ELF-1 (cell line): ENCODE results near the gene LIN52.

Experiments used
- DNase-seq: peaks from one replicate; pipeline ENCODE4 v3.0.0-alpha.2; 2016; ENCODE audit warnings: low read depth, low spot score

Gene LIN52, protein sequence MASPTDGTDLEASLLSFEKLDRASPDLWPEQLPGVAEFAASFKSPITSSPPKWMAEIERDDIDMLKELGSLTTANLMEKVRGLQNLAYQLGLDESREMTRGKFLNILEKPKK

GRCh38 chr14:74084277-74085046 lies at the start of gene LIN52, which contains the start of gene ALDH6A1:
Gene LIN52 (plus strand): TSS chr14:74084956. CDS start chr14:74084975, 19 bp downstream.
Gene ALDH6A1 (minus strand): TSS chr14:74084453. CDS start chr14:74084394, 59 bp downstream.
- DNase-seq: peak; percentile 100

DNA sequence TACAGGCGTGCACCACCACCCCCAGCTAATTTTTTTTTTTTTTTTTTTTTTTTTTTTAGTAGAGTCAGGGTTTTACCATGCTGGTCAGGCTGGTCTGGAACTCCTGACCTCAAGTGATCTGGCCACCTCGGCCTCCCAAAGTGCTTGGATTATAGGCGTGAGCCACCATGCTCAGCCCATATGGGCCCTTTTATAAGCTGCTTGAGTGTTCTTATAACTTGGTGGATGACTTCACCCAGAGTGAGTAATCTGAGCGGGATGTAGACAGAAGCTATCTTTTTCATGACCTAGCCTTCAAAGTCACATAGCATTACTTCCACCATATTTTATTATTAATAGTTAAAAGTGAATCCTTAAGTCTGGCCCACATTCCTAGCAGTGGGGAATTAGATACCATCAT lies 49.2 kb upstream of the LIN52 start:
- no peak for DNase-seq

GRCh38 chr14:74038020-74038859 lies 46.5 kb upstream of the LIN52 start:
- peak; percentile 12 for DNase-seq

DNA sequence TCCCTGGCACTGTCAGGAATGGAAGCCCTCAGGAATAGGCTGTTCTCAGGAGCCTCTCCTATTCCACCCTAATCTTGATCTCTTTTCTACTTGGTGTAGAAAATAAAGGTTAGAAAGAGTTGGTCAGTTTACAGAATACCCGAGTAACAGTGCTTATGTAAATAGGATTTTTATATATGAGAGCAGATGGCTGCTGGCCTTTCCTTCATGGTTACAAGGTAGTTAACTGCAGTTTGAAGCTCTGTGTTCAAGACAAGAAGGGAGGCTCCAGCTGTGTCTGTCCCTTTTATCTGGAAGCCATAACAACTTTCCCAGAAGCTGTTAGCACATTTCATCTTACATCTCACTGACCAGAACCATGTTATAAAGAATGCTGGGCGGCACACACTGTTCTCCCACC lies 42.5 kb upstream of the LIN52 start:
- DNase-seq: no peak

DNA sequence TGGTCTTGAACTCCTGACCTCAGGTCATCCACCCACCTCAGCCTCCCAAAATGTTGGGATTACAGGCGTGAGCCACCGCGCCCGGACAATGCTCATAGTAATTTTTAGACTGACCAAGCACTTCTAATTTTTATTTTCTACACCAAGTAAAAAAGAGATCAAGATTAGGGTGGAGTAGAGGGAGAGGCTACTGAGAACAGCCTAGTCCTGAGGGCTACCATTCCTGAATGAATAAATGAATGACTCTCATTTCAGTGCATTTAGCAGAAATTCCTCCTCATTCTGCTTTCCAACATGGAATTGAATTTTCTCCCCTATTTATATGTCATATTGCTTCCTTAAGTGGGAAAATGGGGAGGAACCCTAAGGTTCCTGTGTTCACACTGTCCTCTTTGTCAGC lies 39.2 kb upstream of the LIN52 start:
- DNase-seq: no peak

GRCh38 chr14:74048281-74048680 lies 36.5 kb upstream of the LIN52 start:
- peak; percentile 29 for DNase-seq

- no peak for DNase-seq
These were observed 34.8 kb upstream of the LIN52 start for GRCh38 chr14:74049876-74050495.

GRCh38 chr14:74062809-74063150 lies 22.0 kb upstream of the LIN52 start:
- no peak for DNase-seq

DNA sequence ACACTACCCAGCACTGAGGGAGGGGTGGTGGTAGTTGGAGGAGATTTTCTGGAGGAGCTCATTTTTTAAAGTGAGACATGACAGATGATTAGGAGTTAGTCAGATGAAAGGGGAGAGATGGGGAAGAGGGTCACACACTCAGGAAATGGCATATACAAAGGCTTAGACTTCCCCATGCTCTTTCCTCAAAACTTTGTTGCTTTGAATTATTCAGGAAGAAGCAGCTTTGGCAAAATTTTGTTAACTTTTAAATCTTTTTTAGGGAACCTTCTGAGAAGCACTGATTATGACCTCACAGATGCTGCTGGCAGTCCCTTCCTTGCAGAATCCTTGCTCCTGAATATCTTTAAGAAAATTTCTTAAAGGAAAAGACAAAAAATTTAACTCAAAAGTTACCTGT lies 20.3 kb upstream of the LIN52 start:
- no peak for DNase-seq

GRCh38 chr14:74064883-74065282 lies 19.9 kb upstream of the LIN52 start:
- no peak for DNase-seq

DNA sequence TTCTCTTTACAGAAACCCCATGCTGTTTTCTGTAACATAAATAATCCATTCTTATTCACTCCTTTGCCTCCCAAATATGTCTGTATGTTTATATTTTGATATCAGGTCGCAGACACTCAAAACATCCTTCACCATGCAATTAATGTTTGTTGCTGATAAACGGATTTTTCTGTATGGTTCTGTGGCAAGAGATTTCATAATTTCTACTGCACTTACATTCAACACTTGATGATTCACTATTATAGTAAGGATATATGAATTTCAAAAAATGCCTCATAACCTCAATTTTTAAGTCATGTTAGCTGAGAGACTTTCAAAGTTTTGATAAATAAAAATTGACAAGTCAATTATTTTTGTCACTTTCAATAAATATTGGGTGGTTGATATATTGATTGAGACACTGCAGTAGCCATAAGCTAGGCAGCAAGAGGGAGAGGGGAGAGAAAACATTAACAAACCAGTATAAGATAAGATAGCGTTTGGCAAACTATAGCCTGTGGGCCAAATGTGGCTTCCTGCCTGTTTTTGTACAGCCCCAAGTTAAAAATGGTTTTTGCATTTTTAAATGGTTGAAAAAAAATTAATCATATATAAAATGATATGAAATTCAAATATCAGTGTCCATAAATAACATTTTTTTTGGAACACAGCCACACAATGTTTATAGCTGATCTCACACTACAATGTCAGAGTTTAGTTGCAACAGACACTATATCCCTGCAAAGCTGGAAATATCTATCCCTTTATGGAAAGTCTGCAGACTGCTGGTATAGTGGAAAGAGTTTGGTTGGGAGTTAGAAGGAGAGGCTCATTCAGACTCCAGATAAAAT lies 18.8 kb upstream of the LIN52 start:
- DNase-seq: no peak

DNA sequence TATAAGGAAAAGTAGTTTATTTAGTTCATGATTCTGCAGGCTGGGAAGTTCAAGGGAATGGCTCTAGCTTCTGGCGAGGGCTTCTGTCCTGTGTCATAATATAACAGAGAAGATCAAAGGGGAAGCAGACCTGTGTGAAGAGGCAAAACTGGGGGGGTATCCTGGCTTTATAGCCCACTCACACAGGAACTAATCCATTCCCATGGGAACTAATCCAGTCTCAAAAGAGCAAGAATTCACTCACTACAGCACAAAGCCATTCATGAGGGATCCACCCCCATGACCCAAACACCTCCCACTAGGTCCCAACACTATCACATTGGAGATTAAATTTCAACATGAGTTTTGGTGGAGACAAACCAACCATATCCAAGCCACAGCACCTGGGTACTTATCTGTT lies 7.4 kb upstream of the LIN52 start:
- no peak for DNase-seq

DNA sequence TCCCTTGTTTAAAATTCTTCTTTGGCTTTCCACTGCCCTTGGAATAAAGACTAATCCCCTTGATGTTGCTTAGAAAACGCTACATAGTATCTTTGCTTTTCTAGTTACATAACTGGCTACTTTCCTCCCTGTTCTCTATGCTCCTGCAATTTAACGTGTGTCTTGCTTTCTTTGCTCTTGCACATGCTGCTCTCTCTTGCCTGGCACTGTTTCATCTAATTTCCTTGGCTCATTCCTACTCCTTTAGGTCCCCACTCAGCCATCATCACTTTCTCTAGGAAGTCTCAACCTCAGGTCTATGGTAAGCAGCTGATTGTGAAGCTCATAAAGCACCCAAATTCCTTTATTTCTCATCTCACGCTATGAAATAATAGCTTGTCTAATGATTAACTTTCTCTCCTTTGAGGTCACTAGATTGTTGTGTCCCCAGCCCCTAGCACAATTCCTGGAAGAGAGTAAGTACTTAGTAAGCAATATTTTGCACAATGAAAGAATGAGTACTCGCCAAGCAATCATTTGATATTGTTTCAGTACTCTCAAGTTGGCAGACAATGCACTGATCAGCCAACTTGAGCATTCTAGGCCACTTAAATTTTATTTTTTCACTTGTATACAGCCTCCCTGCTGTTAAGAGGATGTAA lies 3.8 kb upstream of the LIN52 start:
- no peak for DNase-seq

- DNase-seq: no peak
These were observed 3.3 kb upstream of the LIN52 start for GRCh38 chr14:74081491-74081890.

DNA sequence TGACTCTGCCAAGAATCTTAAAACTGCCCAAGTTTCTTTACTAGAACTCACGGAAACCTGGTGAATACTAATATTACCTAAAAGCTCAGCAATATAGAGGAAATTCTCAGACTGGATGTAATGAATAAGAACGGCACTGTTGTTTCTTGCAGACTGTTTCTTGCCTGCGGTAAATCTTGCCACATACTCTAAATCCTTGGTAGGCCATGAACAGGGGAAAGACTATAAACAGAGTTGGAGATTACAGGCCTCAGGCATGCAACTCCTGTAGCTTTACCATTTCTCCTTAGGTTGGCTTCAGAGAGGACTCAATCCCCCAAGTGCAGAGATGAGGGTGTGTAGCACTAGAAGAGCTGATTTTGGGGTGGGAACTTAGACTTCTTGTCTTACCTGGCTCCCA lies 1.6 kb upstream of the LIN52 start:
- DNase-seq: no peak

GRCh38 chr14:74083784-74084276 lies 926 bp upstream of the LIN52 start:
- no peak for DNase-seq

DNA sequence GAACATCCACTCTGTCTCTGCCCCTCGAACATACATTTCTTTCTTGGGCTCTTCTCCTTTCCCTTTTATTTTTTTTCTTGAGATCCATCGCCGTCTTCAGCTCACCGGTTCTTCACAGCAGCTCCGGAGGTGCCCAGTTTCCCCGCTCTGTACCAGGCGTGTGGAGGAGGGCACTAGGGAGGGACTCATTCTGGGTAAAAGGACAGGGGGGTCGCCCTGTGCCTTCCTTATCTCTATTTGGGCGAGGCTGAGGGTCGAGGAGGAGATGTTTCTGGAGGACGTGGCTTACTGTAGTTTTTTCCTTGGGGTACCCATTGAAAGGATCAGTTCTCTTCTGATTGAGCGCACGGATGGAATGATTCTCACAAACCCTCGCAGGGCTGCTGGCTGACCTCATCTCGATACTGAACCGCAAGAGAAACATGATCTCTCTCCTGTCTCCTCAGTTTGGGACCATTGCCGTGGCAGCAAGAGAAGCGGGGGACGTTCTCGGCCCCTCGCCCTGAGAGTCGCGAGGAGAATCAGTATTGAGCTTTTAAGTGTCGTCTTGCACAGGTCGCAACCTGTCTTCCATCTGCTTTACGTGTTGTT lies 386 bp downstream of the LIN52 start:
- peak; percentile 70 for DNase-seq

DNA sequence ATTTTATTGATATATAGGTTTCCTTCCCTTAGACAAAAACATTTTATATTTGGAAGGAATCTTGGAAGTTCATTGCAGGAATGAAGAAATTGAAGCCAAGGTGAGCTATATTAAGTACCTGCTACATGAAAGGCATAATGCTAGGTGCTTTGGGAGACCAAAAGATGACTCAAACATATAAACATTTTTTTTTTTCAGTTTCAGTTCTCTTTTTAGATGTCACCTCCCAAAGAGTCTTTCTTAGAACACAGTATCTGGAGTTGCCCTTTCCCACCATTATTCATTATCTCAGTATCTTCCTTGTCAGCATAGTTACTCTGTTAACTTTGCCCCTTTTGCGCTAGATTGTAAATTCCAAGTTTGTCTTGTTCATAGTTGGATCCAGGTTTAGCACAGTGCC lies 1.1 kb downstream of the LIN52 start:
- no peak for DNase-seq

- no peak for DNase-seq
These were observed 4.7 kb downstream of the LIN52 start for GRCh38 chr14:74089251-74090020.

DNA sequence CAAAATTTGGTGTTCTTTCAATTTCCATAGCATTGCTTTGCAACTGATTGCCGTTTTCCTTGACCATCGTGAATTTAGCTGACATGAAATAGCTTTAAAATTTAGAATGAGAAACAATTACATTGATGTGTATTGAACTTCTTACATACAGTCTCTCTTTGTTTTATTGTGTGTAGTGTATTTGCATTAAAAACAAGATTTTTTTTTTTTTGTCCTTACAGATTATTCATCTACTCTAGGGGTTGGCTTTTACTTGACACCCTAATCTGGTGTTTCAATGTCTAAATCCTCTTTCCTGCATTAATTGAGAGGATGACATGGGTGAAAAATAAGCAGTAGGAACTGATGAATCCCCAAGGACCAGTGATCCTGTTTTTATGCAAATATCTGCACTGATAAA lies 20.6 kb downstream of the LIN52 start:
- DNase-seq: no peak
